Amniotic epithelial cell (primary cell): ENCODE data around the gene FOXP4.

Experiments
- DNase-seq: peaks from one replicate; pipeline ENCODE4 v3.0.0-alpha.2; 2010; ENCODE audit warnings: low read depth

The FOXP4 gene

DNA sequence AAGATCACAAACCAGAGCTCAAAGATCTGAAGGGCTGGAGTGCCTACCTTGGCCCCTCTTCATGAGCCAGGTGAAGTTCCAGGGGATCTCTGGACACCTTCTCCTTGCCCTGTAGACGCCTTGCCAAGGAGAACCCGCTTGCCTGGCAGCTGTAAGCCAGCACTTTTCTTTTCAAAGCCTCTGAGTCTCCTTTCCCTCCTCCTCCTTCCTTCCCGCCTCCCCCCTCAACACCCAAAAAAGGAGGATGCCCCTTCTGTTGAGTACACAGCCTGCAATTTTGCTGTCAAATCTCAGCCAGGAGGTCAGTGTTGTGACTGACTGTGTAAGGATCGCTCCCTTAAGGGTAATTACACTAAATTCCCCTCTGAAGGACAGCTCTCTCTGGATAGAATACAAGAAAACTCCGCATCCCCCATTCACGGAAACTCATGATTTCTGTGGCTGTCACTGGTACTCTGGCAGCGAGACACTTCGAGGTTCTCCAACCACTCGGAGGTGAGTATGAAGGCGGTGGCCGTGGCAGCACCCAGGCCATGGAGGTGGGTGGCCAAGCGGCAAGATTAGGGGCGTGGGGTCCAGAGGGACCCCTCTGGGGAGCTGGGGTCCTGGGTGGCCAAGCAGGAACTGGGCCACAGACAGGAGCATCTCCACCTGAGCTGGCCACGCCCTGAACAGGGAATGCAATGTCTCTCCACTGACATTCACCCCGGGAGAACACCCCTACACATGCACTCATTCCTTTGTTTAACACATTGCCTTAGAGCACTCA, 23.2 kb upstream of the FOXP4 start:
- DNase-seq, result no peak

DNA sequence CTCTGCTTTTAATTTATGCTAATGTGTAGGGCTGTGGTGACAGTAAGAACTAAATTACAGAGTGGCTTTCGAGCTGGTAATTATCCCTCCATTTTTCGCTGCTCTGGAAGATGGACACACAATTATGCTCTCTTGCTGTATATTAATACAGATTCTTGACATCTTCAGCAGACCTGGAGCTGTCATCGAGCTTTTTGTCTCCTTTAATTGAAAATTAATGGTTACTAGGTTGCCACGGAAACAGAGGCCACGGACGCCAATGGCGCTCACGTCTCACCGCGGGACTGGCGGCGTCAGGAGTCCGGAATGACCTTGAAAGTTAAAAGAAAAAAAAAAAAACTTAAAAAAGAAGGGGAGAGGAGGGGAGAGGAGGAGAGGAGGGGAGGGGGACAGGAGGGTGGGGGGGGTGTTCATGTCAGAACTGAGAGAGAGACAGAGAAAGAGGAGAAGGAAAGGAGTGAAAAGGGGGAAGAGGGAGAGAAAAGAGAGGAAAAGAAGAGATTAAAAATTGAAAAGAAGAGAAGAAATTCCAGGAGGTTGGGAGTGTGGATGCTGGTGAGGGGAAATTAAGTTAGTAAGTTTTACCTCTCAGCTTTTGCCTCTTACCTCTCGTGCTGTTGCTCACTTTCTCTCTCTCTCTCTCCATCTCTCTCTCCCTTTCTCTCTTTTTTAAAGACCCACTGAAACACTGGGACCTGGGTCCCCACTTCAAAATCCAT, 22.1 kb upstream of the FOXP4 start:
- DNase-seq, result no peak

DNA sequence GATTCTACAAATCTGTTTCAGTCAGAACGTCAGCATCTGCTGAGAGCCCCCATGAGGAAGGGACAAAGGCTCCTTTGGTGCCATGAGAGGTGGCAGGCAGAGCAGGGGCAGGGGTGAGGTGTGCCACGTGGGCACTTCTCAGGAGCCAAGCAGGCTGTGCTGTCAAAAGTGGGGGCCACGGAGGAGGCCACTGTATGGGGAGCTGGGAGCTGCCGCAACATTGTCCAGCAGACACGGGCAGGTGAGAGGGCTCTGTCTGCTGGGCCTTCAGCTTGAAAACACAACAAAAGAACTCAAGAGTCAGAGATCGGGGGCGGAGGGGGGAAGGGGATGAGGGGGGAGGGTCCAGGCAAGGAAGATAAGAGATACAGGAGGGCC, 21.6 kb upstream of the FOXP4 start:
- no peak for DNase-seq

DNA sequence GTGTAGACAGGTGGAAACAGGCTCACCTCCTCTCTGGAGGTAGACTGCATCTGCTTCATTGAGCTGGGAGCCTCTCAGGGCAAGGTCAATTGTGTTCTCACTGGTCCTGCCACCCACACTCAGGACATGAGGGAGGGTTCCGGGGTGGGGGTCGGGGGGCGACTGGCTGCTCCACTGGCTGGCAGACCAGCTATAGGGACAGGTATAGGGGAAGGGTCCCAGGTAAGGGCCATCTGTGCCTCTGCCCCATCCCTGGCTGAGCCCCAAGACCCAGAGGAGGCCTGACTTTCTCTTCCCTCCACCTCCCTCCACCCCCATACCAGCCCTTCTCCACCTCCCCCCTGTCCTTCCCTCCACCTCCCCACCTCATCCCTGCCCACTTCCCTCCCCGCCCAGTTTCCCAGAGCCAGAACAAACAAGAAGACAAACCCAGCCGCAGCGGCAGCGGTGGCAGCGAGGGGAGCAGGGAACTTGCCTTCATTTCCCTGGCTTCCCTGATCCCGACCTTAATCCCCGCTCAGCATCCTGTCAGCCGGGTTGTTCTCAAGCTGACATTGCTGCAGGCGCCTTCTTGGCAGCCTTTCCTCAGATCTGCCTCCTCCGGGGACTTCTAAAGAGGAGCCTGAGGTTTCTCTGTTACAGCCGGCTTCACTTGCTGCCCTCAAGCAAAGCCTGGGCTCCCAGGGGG, 18.3 kb upstream of the FOXP4 start:
- peak; percentile 28 for DNase-seq

DNA sequence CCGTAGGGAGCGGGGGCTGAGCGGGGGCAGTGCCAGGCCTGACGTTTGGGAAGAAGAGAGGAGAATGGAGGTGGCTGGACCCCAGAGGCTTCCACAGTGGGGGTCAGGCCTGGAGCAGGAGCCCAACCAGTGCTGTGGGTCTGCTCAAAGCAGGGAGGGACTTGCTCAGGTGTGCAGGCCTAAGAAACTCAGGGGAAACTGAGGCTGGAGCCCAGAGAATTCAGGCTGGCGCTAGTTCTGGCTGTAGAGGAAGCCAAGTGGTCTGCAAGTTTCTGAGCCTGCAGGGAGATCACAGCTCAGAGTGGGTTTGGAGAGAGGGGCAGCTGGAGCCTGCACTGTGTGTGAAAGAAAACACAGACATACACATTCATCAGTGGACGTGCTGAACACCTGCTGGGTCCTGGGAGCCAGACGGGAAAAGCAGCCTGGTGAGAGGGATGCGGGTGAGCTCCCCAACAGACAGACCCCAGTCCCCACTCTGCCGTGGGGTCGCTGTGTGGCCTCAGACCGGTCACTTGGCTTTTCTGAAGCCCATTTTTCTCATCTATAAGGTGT, 17.7 kb upstream of the FOXP4 start:
- no peak for DNase-seq

DNA sequence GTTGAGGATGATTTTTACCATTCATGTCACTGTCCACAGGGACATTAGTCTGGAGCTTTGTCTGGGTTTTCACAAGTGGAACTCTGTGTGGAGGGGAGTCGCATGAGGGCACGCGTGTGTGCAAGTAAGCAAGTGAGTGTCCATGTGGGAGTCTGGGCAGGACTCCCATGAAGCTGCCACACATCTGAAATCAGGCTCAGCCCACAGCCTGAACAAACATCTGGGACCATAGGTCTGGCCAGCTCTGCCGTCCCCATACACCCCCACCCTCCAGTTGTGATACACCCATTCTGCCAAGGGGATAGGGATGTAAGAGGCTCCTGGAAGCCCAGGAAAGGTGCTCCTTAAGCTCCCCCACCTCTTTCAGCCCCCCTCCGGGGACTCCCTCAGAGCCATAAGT, 17.1 kb upstream of the FOXP4 start:
- DNase-seq, result no peak

DNA sequence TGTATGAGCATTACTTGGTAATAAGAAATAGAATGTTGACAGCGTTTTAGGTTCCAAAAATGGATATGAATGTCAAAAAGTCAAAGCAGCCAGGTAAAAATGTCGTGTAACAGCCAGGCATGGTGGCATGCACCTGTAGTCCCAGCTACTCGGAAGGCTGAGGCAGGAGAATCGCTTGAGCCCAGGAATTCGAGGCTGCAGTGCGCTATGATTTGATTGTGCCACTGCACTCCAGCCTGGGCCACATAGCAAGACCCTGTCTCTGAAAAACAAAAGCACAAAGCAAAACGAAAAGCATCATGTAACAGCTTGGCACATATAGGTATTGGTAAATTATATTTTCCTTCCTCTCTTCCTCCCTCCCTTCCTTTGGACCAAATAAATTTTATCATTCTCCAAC, 16.2 kb upstream of the FOXP4 start:
- no peak for DNase-seq

DNA sequence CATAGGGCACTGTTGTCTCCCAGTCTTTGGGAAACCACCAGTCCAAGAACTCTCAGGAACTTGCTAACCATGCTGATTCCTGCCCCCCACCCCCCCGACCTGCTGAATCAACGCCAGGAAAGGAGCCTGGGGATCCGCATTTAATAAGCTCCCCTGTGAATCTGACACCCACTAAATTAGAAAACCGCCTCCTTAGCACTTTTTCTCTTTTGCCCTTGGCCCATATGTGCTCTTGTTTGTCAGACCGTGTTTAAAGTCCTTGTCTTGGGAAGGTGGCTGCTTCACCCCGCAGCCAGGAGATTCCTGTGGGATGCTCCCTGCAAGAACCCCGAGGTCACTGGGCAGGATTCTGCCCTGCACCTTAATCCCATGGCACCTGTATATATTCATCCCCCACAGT, 15.7 kb upstream of the FOXP4 start:
- no peak for DNase-seq

DNA sequence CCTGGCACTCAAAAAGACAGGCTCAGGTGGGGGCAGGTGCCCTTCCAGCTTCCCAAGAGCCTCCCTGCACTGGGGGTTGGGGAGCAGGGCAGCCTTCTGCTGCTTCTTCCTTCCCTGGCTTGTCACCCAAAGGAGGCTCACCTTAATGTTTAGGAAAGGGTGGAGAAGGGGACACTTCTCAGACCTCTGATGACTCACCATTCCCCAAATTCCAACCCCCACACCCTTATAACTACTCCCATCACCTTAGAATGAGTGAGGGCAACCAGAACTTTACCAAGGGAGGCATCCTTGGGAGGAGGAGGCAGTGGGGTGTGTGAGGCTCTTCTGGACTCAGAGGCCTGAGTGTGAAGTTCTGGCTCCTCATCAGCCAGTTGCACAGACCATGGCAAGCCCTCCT, 15.2 kb upstream of the FOXP4 start:
- DNase-seq, result no peak

DNA sequence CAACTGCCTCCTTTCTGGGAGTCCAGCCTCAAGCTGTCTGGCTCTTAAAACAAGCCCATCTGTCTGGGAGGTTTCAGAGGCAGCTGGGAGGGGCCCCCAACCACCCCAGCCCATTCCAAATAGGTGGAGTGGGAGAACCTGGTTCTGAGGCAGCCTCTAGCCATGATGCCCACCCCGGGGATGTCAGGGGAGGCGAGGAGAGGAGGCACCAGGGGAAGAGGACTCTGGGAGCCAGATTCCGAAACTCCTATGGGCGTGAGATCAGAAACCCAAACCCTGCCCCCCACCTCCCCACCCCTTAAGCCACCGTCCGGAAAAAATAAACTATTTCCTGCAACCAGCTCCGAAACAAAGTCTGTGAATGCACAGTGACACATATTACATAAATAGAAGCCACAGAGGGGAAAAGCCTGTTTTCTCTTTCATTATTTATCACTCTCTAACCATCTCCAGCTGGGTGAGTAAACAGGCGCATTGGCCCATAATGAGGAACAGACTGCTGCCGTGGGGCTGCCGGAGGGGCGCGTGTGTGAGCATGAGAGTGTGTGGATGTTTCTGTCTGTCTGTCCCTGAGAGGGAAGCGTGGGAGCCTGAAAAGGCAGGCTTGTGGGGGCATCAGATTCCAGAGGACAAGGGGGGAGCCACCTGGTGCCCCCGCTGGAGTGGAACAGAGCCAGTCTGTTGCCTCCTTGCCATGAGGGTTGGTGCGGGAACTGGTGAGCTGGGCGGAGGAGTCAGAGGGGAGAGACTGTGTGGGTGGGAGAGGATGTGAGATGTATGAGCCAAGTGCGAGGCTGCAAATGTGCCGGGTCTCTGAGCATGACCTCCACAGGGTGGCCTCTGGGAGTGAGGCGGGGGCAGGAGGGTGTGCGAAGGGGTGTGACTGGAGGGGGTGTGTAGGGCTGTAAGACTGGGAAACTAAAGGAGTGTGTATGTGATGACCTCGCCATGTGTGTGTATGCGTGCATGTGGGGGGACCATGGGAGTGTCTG, 14.3 kb upstream of the FOXP4 start:
- DNase-seq, result peak; percentile 24

DNA sequence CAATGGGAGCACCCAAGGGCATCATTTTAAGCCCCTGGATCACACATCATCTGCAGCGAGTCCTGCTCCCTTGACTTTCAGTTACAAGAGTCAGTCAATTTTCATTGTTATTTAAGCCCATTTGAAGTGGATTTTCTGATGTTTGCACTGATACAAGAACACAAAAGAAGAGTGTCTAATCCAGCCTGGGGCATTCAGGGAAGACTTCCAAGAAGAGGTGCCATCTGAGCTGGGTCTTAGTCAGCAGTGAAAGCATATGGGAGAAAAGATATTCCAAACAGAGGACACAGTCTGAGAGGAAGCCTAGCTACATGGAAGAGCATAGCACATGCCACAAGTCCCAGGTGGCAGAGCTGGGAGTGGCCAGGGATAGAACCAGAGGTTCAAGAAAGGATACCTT, 10.4 kb upstream of the FOXP4 start:
- DNase-seq, result no peak

DNA sequence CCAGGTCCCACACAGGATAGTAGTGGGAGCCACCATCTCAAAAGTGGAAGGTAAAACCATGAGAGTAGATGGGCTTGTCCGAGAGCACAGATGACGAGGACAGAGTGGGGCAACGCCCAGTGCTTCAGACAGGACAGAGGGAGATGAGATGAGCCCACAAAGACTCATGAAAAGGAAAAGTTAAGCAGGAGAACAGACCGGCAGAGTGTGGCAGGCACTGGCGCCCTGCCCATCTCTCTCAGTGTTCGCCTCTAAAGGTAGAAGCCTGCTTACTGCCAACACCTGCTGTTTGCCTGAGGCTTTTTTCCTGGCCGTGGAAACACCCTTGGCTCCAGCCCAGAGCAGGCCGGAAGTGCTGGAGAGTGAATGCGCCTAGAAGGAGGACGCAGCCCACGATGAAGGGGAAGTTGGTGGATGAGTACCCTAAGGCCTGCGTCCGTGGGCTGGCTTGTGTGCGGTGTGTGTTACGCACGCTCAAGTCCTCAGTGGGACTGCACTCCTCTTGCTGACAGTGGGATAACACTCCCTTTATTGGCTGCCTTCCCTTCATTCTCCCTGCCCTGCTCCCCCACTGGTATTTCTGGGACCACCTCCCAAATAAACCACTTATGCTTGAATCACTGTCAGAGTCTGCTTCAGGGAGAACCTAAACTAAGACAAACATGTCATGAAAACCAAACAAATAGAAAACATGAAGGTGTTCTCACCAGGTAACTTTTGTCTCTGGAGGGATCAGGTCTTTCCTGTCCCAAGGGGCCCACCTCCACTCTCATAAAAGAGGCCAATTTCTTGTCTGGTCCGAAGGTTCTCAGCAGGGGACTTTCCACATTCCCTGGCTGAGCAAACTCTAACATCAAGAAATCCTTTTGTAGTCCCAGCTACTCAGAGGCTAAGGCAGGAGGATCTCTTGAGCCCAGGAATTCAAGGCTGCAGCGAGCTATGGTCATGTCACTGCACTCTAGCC, 9.1 kb upstream of the FOXP4 start:
- DNase-seq, result no peak

DNA sequence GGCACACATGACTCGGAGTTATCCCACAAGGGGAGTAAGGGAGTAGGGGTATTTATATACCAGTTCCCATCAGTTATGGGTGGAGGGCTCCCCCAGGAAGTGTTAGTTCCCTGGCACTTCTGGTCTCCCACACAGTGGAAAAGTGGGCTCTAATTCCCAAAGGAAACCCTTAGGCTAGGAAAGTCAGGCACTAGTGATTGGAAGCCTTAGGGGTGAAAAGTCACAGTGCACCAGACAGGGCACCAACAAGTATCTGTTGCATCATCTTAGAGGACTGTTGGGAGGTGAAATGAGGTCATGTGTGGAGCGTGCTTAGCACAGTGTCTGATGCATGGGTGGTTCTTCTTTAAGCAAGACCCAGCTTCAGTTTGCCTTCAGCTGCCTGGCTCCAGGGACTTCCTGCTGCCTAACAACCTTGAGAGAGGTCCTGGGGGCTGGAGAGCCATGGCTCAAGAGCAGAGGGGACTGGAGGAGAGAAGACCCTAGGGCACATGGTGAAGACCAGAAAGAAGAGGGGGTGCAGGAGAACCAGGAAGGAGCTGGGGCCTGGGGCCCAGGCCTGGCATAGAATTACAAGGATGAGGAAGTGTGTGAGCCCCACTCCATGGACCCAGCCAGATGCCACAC, 7.5 kb upstream of the FOXP4 start:
- DNase-seq, result peak; percentile 76

DNA sequence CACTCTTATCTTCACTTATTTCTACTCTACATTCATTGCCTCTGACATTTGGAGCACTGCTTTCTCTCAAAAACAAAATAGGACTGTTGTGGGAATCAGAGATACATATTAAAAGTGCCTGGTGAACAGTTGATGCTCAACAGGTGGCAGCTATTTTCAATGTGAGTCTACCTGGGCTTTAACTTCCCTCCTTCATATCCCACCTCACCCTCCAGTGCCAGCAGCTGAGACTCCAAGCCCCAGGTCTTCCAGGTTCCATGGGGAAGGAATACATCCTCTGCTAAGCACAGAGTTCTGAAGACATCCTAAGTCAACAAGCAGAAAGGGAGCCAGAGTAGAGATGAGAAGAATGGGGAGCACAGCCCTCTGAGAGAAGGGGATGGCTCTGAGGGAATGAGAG, 7.0 kb upstream of the FOXP4 start:
- no peak for DNase-seq

DNA sequence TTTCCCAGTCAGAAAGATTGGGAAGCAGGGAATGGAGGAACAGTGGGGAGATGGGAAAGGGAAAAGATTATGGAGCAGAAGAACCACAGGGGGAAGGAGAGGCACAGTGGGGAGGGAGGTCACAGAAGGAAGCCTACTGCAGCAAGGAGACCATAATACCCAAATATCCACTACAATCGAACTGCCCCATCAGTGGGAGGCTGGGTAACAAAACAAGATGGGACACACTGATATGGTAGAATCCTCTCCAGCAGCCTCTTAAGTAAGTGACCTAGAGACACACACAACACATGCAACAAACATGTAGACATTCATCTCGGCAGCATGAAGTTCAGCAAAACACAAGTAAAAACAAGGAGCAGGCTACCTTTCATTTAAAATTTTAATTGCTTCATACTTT, 4.8 kb upstream of the FOXP4 start:
- no peak for DNase-seq

DNA sequence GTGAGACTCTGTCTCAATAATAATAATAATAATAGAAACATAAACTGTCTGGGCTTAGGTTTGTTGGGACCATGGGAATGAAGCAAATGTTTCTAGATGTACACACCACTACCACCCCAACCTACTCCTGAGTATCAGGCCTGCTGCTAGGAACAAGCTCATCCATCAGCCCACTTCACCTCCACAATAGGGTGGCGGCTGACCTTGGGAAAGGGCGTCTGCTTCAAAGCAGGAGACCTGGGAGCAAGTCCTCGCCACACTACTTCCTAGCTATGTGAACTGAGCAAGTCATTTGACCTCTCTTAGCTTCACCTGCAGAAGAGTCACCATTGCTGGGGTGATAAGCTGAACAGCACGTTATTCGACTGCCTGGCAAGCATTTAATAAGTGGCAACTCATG, 3.1 kb upstream of the FOXP4 start:
- DNase-seq, result no peak

DNA sequence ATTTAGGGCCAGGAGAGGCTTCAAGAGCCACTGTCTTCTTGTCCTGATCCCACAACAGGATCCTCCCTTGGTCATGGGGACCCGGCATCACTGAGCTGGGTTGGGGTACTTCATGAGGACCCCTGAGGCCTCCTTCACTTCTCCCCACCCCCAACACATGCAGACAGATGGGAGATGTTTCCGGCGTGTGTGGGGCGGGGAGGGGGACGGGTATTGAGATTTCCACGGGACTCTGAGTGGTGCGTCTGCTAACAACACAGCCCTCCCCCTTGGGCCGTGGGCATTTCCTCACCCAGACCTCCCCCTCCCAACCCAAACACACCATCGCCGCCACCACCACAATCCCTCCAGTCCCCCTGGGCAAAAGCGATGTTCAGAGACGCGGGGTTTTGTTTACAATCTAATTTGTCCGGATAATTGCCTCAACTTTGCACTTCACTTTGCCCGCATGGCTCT, 906 bp upstream of the FOXP4 start:
- no peak for DNase-seq

DNA sequence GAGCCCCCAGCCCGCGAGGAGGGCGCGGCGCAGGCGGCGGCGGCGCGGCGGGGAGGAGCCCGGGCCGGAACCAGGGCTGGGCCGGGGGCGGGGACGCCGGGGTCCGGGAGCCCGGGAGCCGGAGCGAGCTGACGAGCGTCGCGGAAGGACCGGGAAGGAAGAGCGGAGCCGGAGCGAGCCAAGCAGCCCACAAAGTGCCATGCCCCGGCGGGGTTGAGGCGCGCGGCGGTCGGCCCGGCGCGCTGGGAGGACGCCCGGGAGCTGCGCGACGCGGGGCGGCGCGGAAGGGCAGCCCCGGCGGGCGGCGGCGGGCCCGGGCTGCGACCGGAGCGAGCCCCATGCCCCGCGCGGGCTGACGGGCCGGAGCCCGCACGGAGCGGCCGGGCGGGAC, 289 bp downstream of the FOXP4 start:
- DNase-seq, result peak; percentile 42

DNA sequence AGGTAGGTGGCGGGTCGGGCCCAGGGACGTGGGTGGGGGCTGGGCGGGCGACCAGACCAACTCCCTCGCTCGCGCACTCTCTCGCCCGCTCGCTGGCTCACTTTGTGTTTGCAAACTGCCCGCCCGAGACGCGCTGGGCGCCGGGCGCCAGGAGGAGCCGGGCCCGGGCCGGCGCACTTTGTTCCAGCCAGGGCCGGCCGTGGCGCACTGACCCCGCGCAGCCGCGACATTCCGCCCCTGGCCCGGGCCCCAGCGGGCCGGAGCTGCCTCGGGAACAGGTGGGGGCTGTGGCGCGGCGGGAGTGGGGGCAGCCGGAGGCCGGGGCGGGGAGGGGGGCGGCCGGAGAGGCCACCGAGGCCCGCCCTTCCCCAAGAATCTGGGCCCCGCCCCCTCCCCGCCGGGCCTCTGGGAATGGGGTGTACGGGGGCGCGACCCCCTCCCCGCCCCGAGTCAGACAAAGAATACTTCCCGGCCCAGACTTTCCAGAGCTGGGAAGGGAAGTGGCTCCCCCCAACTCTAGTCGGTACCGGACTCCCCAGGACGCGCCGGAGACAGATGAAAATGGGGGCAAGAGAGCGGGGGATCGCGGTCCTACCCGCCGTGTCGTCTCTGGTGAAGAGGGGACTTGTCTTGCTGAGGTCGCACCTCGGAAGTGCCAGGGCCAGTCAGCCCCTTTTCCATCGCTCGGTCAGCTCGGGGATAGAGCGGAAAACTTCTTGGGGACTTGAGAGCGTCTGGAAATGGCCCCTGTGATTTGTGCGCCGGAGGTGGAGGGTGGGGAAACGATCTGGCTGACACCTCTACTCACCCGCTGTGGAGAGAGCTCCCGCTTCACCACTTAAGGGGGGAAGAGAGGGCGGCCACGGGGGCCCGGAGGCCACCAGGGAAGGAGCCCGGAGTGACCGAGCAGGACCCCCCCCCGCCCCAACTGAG, 951 bp downstream of the FOXP4 start:
- DNase-seq, result peak; percentile 47
